ENCODE measurements around the gene RNF125. TPM values are rescaled to one million over a fixed set of nuclear protein-coding genes. Genes with fewer than 3 reads are reported as not detected.
"Not testable (repeated sequence)": the region's sequence is repeated elsewhere in the genome, so short reads cannot be mapped to it uniquely, and the experiment has no call there.

Gene RNF125
- total and polyA plus RNA-seq, 2 donors (not counting 1 experiment from before 2014, with no cell fraction given), result 5.6 to 7.7 TPM

DNA sequence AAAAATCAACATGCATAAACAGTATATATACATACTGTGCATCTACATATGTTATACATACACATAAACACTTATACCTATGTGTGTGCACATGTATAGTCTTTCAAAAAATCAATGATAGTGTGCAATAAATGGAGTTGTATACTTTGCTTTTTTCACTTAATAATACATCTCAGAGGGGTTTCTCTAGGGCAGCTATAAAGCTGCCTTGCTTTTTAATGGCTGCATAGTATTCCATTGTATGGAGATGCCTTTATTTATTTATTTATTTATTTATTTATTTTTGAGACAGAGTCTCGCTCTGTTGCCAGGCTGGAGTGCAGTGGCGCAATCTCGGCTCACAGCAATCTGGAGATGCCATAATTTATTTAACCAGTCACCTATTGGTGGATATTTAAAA is 7.4 kb upstream of the RNF125 start:
- TF ChIP-seq EZH2 (IDR thresholded peaks at IDR 0.05; ENCODE audit: borderline replicate concordance, insufficient read depth, low read depth, low read length, poor library complexity, severe bottlenecking), result no peak
- no peaks in the 10 kb centered on the region for H3K36me3 ChIP-seq (replicated peaks in 1 of 2; ENCODE audit: control extremely low read depth in 1 of 2, control insufficient read depth in 1 of 2, extremely low read depth in 1 of 2, insufficient read depth in 2 of 2, low read length in 1 of 2)
- ChIA-PET CTCF (no interaction called here), POLR2A (no interaction called here)
- Mint-ChIP-seq H3K4me1 (peaks cover 6% of the 10 kb centered on the region), H3K4me3 (no peak overlapping the region), H3K27me3 (no peaks in the 10 kb centered on the region), H3K9me3 (ENCODE audit: insufficient read depth) (no peaks in the 10 kb centered on the region), H3K27ac (no peak overlapping the region)
- H3K4me2 ChIP-seq (replicated peaks; ENCODE audit: low read depth, low read length, poor library complexity, severe bottlenecking), result no peak overlapping the region
- ATAC-seq (ENCODE audit: low read depth) (no peak), DNase-seq (no peak)
- H3K9ac ChIP-seq (ENCODE audit: low read length), result no peak overlapping the region
- no peak overlapping the region for H3K4me3 ChIP-seq (ENCODE audit: control extremely low read depth in 1 of 5, extremely low read depth in 1 of 5, insufficient read depth in 1 of 5, low read depth in 2 of 5, low read length in 4 of 5)
- no peaks in the 10 kb centered on the region for H3K27me3 ChIP-seq (replicated peaks in 1 of 4; ENCODE audit: control extremely low read depth in 1 of 4, control insufficient read depth in 3 of 4, insufficient read depth in 4 of 4, low read length in 3 of 4)
- intact Hi-C loops (cut with micrococcal nuclease), result no loop called here
- H4K20me1 ChIP-seq (ENCODE audit: control insufficient read depth, insufficient read depth, low read length, poor library complexity, severe bottlenecking), result no peaks in the 10 kb centered on the region
- H3K9me3 ChIP-seq (ENCODE audit: control extremely low read depth in 1 of 3, control insufficient read depth in 2 of 3, insufficient read depth in 1 of 3, low read length in 2 of 3), result no peaks in the 10 kb centered on the region
- H3K27ac ChIP-seq (ENCODE audit: low read length in 2 of 2), result no peak overlapping the region
- H3K4me1 ChIP-seq (ENCODE audit: control insufficient read depth in 2 of 2, insufficient read depth in 2 of 2, low read length in 2 of 2), result no peaks in the 10 kb centered on the region
- no CpG with 5 or more reads among the region's 3 CpGs for WGBS (ENCODE audit: insufficient coverage)
- peaks cover 2% of the 10 kb centered on the region for H3K79me2 ChIP-seq (ENCODE audit: control insufficient read depth, insufficient read depth, low read length)
- H2AFZ ChIP-seq (ENCODE audit: insufficient read depth, low read depth, low read length, poor library complexity, severe bottlenecking), result no peak overlapping the region

DNA sequence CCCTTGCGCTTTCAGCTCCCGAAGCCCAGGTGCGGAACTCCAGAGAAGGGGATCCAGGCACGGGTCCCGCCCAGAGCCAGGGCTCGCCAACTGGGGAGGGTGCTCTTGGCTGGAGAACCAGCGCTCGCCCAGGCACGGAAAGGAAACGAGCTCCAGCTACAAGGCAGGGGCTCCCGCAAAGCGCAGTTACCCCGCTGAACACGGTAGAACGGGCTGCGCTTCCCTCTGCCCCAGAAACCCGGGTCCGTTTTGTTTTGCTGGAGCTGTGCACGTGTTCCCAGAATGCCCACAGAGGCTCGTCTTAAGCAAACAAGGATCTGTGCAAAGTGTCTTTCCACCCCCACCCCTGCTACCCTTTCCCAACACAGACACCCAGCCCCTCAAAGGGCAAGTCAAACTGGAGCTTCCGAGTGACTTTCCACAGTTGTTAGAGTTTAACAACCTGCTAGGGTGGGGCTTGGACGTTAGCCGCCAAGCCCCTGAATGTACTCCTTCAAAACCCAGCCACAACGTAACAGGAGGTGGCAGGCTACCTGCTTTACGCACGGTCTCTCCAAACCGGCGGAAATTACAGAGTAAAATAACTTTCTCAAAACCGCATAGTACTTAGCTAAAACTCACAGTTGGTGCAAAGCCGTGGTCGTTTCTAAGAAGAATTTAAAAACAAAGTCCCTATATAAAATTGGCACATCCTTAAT is 775 bp downstream of the RNF125 start:
- Mint-ChIP-seq H3K27me3 (no peaks in the 10 kb centered on the region), H3K4me3 (peak overlapping the region; percentile 100), H3K4me1 (peaks cover 35% of the 10 kb centered on the region), H3K9me3 (ENCODE audit: insufficient read depth) (no peaks in the 10 kb centered on the region), H3K27ac (peak overlapping the region; percentile 97)
- Histone ChIP-seq H3K27me3 (replicated peaks in 1 of 4; ENCODE audit: control extremely low read depth in 1 of 4, control insufficient read depth in 3 of 4, insufficient read depth in 4 of 4, low read length in 3 of 4) (no peaks in the 10 kb centered on the region), H3K36me3 (replicated peaks in 1 of 2; ENCODE audit: control extremely low read depth in 1 of 2, control insufficient read depth in 1 of 2, extremely low read depth in 1 of 2, insufficient read depth in 2 of 2, low read length in 1 of 2) (no peaks in the 10 kb centered on the region), H3K4me1 (ENCODE audit: control insufficient read depth in 2 of 2, insufficient read depth in 2 of 2, low read length in 2 of 2) (peaks cover 14 to 20% of the 10 kb centered on the region in 2 donors), H3K9ac (ENCODE audit: low read length) (peak overlapping the region; percentile 80), H2AFZ (ENCODE audit: insufficient read depth, low read depth, low read length, poor library complexity, severe bottlenecking) (peak overlapping the region; percentile 81), H3K79me2 (ENCODE audit: control insufficient read depth, insufficient read depth, low read length) (peaks cover 15% of the 10 kb centered on the region), H4K20me1 (ENCODE audit: control insufficient read depth, insufficient read depth, low read length, poor library complexity, severe bottlenecking) (no peaks in the 10 kb centered on the region), H3K9me3 (ENCODE audit: control extremely low read depth in 1 of 3, control insufficient read depth in 2 of 3, insufficient read depth in 1 of 3, low read length in 2 of 3) (no peaks in the 10 kb centered on the region), H3K4me3 (ENCODE audit: control extremely low read depth in 1 of 5, extremely low read depth in 1 of 5, insufficient read depth in 1 of 5, low read depth in 2 of 5, low read length in 4 of 5) (peak overlapping the region; percentile 82 to 93 (median 89)), H3K4me2 (replicated peaks; ENCODE audit: low read depth, low read length, poor library complexity, severe bottlenecking) (peak overlapping the region; percentile 81), H3K27ac (ENCODE audit: low read length in 2 of 2) (peak overlapping the region; percentile 58 to 80)
- intact Hi-C loops (cut with micrococcal nuclease), result loop anchor here (2.0 kb wide), 1 partner anchor 53 kb away; no protein-coding TSS in a partner anchor
- POLR2A ChIA-PET, result interaction anchor here (0.8 to 2.6 kb wide), 8 partner anchors 20 to 76 kb away, joined by 3 to 37 read pairs (median 6); partner anchors contain the start of genes RNF138 and TRAPPC8
- TF ChIP-seq EZH2 (IDR thresholded peaks at IDR 0.05; ENCODE audit: borderline replicate concordance, insufficient read depth, low read depth, low read length, poor library complexity, severe bottlenecking), result no peak
- TF ChIP-seq, protein P1, sequence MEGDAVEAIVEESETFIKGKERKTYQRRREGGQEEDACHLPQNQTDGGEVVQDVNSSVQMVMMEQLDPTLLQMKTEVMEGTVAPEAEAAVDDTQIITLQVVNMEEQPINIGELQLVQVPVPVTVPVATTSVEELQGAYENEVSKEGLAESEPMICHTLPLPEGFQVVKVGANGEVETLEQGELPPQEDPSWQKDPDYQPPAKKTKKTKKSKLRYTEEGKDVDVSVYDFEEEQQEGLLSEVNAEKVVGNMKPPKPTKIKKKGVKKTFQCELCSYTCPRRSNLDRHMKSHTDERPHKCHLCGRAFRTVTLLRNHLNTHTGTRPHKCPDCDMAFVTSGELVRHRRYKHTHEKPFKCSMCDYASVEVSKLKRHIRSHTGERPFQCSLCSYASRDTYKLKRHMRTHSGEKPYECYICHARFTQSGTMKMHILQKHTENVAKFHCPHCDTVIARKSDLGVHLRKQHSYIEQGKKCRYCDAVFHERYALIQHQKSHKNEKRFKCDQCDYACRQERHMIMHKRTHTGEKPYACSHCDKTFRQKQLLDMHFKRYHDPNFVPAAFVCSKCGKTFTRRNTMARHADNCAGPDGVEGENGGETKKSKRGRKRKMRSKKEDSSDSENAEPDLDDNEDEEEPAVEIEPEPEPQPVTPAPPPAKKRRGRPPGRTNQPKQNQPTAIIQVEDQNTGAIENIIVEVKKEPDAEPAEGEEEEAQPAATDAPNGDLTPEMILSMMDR (IDR thresholded peaks at IDR 0.05), result no peak
- peak; percentile 71 for DNase-seq
- peak; percentile 9 for ATAC-seq (ENCODE audit: low read depth)
- CTCF ChIA-PET, result interaction anchor here (0.8 to 2.6 kb wide), 15 partner anchors 8 to 78 kb away, joined by 3 to 27 read pairs (median 4); partner anchors contain the start of genes RNF138 and TRAPPC8
- WGBS (ENCODE audit: insufficient coverage), result under 1% methylated on average over 21 of the region's 31 CpGs

DNA sequence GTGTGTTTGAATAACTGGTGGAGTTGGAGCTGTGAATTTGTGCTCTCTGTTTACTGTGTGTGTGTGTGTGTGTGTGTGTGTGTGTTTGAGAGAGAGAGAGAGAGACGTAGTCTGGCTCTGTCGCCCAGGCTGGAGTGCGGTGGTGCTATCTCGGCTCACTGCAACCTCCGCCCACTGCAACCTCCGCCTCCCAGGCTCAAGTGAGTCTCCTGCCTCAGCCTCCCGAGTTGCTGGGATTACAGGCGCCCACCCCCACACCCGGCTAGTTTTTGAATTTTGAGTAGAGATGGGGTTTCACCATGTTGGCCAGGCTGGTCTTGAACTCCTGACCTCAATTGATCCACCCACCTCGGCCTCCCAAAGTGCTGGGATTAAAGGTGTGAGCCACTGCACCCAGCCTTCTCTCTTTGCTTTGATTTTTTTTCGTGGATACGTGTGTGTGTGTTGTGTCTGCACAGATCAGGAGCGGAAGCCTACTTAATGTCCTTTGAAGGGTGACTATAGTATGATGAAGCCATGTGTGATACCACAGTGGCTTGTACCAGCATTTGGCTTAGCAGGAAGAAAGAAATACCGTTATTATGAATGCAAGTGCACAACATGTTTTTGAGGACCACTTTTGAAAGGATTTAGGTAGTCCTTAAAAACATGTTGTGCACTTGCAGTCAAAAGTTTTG is 1.5 kb downstream of the RNF125 start:
- H3K27ac Mint-ChIP-seq, result peak overlapping the region; percentile 97
- H3K79me2 ChIP-seq (ENCODE audit: control insufficient read depth, insufficient read depth, low read length), result peaks cover 15% of the 10 kb centered on the region
- ChIA-PET POLR2A (interaction anchor here (0.9 to 2.6 kb wide), 4 partner anchors 53 to 77 kb away, joined by 3 to 37 read pairs (median 18); partner anchors contain the start of genes RNF138 and TRAPPC8), CTCF (interaction anchor here (0.9 to 2.6 kb wide), 8 partner anchors 20 to 77 kb away, joined by 3 to 27 read pairs (median 5); partner anchors contain the start of genes RNF138 and TRAPPC8)
- H3K27me3 Mint-ChIP-seq; H4K20me1 ChIP-seq (ENCODE audit: control insufficient read depth, insufficient read depth, low read length, poor library complexity, severe bottlenecking); H3K9me3 Mint-ChIP-seq (ENCODE audit: insufficient read depth); H3K36me3 ChIP-seq (replicated peaks in 1 of 2; ENCODE audit: control extremely low read depth in 1 of 2, control insufficient read depth in 1 of 2, extremely low read depth in 1 of 2, insufficient read depth in 2 of 2, low read length in 1 of 2); ATAC-seq (ENCODE audit: low read depth); H3K27me3 ChIP-seq (replicated peaks in 1 of 4; ENCODE audit: control extremely low read depth in 1 of 4, control insufficient read depth in 3 of 4, insufficient read depth in 4 of 4, low read length in 3 of 4); H3K9me3 ChIP-seq (ENCODE audit: control extremely low read depth in 1 of 3, control insufficient read depth in 2 of 3, insufficient read depth in 1 of 3, low read length in 2 of 3): not testable (repeated sequence)
- 32% methylated on average over 7 of the region's 14 CpGs for WGBS (ENCODE audit: insufficient coverage)
- peak overlapping the region; percentile 58 to 80 for H3K27ac ChIP-seq (ENCODE audit: low read length in 2 of 2)
- intact Hi-C loops (cut with micrococcal nuclease), result loop anchor here (2.0 kb wide), 1 partner anchor 53 kb away; no protein-coding TSS in a partner anchor
- peaks cover 14 to 20% of the 10 kb centered on the region in 2 donors for H3K4me1 ChIP-seq (ENCODE audit: control insufficient read depth in 2 of 2, insufficient read depth in 2 of 2, low read length in 2 of 2)
- DNase-seq, result peak; percentile 14
- H2AFZ ChIP-seq (ENCODE audit: insufficient read depth, low read depth, low read length, poor library complexity, severe bottlenecking), result peak overlapping the region; percentile 81
- peak overlapping the region; percentile 82 to 93 (median 89) for H3K4me3 ChIP-seq (ENCODE audit: control extremely low read depth in 1 of 5, extremely low read depth in 1 of 5, insufficient read depth in 1 of 5, low read depth in 2 of 5, low read length in 4 of 5)
- peak overlapping the region; percentile 80 for H3K9ac ChIP-seq (ENCODE audit: low read length)
- peak overlapping the region; percentile 100 for H3K4me3 Mint-ChIP-seq
- peaks cover 37% of the 10 kb centered on the region for H3K4me1 Mint-ChIP-seq
- peak overlapping the region; percentile 81 for H3K4me2 ChIP-seq (replicated peaks; ENCODE audit: low read depth, low read length, poor library complexity, severe bottlenecking)

All from B cell (primary cell).